NK-92 (cell line): ENCODE data around the gene NQO2.
"Not testable (repeated sequence)": the region's sequence is repeated elsewhere in the genome, so short reads cannot be mapped to it uniquely, and the experiment has no call there.

Source experiments
- DNase-seq: peaks from one replicate; lab custom pipeline; 2025; ENCODE audit not compliant: unreplicated experiment; lab: John Stamatoyannopoulos, UW

The NQO2 gene

DNA sequence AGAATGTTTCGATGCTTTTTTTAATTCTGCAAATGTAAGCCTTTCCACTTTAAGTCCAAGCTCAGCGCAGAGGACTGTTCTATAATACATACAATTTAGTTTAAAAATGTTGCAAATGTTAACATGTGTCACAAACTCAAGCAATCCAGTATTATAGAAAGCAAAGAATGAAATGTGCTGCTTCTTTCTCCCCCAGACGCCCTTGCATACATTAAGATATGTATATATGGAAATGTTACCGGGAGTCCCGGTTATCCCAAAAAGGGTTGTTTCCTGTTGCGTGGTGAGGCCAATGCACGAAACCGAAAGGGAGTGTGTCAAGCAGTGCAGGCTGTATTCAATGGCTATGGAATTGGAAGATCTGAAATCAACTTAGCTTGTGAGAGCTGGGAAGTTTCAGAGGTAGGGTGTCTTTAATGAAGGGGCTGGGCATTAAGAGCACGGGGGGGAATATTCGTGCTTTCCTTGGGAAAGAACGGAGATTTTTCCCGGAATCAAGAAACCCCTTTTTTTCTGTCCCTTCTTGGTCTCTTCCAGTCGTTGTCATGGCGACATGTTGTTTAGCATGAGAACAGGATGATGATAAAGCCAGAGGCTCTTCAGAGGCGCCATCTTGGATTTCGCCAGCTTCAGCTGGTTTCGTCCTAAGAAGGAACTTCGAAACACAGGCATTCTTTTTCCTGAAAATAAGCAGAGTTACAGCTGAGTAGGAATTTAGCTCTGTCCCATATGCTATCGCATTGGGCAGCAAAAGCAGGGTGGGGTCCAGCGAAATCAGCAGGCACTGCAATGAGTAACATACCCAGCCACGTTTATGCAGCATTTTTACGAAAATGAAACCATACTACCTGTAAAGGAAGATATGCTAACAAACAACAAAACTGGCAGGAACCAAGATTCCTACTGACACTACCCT, 10.1 kb upstream of the NQO2 start:
- peak; percentile 40 for DNase-seq

- no peak for DNase-seq
Measured at GRCh38 chr6:2990248-2990931, 9.3 kb upstream of the NQO2 start.

DNA sequence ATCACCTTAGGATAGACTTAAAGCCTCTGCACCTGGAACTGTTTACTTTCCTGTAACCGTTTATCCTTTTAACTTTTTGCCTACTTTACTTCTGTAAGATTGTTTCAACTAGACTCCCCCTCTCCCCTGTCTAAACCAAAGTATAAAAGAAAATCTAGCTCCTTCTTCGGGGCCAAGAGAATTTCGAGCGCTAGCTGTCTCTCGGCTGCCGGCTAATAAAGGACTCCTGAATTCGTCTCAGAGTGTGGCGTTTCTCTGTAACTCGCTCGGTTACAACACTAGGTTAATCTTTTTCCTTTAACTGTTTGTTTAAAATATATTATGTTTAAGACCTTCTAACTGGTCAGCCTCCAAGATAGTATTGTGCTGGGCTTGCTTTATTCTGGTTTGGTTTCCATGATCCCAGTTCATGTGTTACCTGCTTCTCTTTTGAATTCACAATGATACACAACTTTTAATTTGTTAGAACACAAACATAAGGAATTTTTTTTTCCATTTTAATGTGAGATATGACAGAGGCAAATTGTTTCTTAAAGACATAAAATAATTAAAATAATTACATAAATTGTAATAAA, 8.7 kb upstream of the NQO2 start:
- no peak for DNase-seq

GRCh38 chr6:2992330-2992979, 7.2 kb upstream of the NQO2 start:
- DNase-seq = no peak

GRCh38 chr6:2993755-2994317, 5.9 kb upstream of the NQO2 start:
- no peak for DNase-seq

GRCh38 chr6:2998249-2998997, 1.3 kb upstream of the NQO2 start:
- DNase-seq = not testable (repeated sequence)

DNA sequence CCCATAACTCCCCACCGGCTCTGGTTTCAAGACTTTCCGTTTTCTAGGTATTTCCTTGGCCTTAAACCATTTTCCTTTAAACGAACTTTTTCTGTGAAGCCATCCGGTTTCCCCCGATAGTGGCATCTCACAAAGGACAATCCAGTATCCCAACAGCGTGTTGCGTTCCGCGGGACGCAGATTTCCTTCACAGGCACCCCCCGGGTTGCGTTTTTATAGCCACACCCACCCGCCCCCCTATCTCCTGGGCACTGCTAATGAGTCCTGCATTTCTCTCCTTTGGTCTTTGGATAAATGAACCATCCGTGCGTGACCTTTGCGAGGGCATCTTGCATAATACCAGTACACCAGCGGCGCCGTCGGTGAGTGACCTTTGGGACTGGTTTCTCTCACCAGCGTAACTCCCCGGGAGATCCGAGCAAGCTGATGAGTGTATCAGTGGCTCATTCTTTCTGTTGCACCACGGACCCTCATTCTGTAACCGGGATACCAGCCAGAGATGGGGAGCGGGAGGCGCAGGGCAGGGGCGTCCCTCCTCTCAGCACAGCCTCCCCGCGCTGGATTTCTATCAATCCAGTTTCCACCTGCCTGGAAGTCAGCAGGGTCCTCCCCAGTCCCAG, 586 bp upstream of the NQO2 start:
- no peak for DNase-seq

DNA sequence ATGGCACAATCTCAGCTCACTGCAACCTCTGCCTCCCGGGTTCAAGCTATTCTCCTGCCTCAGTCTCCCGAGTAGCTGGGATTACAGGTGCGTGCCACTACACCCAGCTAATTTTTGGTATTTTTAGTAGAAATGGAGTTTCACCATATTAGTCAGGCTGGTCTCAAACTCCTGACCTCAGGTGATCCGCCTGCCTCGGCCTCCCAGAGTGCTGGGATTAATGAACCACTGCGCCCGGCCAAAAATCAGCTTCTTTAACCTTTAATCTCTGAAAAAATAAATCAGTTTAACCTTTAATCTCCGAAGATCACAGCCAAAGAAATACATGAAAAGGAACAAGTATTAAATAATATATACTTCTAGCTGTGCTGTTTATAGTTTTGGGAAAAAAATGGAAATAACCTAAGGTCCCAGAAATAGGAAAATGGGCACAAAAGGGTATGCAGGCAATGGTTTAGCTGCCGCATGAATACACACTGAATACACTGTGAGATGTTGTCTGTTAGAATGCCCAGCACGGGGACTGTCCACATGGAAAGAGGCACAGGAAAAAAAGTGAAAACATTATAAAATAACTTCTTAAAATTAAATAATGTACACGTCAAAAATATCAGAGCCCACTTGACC, 1.6 kb downstream of the NQO2 start:
- DNase-seq = no peak

DNA sequence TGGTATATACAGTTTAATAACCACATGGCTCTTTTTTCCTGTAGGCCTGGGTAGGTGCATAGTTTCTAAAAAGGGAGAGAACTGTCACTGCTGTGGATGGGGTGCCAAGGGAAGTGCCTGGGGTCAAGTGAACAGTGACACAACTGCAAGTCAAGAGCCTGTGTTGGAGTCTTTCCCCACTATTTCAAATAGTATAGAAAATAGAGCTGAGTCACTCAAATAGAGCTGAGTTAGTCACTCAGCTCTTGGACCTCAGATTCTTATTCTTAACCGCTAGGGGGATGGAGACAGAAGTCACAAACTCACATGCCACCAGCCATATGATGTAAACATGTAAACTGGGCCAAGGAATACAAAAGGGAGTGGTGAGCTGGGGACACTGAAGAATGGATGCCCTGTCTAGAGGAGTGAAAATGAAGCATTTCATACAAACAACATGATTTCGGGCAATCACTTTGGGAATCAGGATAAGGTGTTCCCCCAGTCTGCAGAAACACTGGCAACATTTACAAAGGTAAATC, 2.1 kb downstream of the NQO2 start:
- no peak for DNase-seq

GRCh38 chr6:3003226-3003625, 3.5 kb downstream of the NQO2 start:
- not testable (repeated sequence) for DNase-seq

GRCh38 chr6:3005077-3005476, 5.4 kb downstream of the NQO2 start:
- DNase-seq = no peak

DNA sequence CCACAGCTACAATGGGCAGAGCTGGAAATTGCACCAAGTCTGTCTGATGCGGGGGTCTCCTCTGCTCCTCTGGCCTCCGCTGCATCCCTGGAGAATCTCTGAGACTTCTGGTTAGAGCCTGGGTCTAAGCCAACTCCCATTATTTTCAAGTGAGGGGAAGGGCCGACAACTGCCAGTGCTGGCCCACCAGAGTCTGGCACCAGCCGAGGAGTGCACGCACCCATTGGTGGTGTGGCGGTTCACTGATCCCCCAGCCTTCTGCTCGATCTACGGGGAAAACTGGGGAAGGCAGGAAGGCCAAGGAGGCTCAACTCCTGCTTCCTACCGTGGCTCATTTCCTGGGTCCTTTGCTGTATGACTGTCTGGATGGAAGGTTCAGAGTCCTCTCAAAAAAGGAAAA, 6.2 kb downstream of the NQO2 start:
- DNase-seq = no peak

DNA sequence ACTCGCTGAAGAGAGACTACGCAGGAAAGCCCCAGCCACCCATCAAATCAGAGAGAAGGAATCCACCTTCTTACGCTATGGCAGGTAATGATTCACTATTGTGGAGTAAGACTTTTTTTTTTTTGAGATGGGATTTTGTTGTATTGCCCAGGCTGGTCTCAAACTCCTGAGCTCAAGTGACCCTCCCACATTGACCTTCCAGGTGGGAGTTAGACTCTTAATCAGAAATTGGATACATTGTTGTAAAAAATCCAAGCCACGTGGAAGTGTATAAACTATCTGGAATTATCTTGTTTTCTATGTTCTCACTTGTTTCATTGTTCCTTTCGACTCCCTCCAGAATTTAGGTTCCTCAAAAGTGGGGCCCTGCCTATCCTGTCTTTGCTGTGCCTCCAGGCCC, 6.8 kb downstream of the NQO2 start:
- no peak for DNase-seq

GRCh38 chr6:3007571-3007970, 7.9 kb downstream of the NQO2 start:
- DNase-seq = no peak

DNA sequence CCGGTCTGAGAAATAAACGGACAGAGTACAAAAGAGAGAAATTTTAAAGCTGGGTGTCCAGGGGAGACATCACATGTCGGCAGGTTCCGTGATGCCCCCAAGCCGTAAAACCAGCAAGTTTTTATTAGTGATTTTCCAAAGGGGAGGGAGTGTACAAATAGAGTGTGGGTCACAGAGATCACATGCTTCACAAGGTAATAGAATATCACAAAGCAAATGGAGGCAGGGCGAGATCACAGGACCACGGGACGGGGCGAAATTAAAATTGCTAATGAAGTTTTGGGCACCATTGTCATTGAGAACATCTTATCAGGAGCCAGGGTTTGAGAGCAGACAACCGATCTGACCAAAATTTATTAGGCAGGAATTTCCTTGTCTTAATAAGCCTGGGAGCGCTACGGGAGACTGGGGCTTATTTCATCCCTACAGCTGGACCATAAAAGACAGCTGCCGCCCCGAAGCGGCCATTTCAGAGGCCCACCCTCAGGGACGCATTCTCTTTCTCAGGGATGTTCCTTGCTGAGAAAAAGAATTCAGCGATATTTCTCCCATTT, 9.1 kb downstream of the NQO2 start:
- DNase-seq = not testable (repeated sequence)

- no peak for DNase-seq
Measured at GRCh38 chr6:3009930-3010329, 10.2 kb downstream of the NQO2 start.

- no peak for DNase-seq
Measured at GRCh38 chr6:3011158-3011557, 11.5 kb downstream of the NQO2 start.

GRCh38 chr6:3011592-3011991, 11.9 kb downstream of the NQO2 start:
- no peak for DNase-seq

DNA sequence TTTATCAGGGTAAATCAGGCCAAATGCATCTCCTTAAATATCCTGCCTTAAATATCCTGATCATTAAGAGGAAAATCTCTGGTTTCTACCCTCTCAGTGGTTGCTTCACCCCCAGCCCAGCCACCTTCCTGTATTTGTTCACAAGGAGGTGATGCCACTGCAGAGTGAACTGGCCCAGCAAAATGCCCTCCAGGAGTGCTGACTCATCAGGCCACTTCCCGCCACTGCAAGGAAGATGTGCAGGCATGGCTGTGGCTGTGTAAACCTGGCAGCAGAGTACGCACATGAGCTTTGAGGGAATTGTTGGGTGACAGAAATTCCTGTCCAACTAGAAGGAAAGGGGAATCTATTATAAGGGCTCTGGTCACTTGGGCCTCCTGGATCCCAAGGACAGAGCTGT, 13.8 kb downstream of the NQO2 start:
- DNase-seq = no peak
